Activated CD4-positive, CD25-positive, alpha-beta regulatory T cell treated with anti-CD3 and anti-CD28 coated beads, Interleukin-2, amount 50 U/mL, for 24 hours (primary cell): ENCODE results near the gene PNPLA7.
"Not testable (repeated sequence)": the region's sequence is repeated elsewhere in the genome, so short reads cannot be mapped to it uniquely, and the experiment has no call there.

Experiments used
- ATAC-seq, 2 donors: fragments of 150-1000 bp; cut with Tn5 transposase; one replicate each; pipeline ENCODE4 v1.10.0; 2021; ENCODE audit warnings: mild to moderate bottlenecking in 1 of 2, moderate library complexity in 1 of 2

Gene PNPLA7

GRCh38 chr9:137513136-137513535 is 37.1 kb downstream of the PNPLA7 start:
- not testable (repeated sequence) for ATAC-seq

DNA sequence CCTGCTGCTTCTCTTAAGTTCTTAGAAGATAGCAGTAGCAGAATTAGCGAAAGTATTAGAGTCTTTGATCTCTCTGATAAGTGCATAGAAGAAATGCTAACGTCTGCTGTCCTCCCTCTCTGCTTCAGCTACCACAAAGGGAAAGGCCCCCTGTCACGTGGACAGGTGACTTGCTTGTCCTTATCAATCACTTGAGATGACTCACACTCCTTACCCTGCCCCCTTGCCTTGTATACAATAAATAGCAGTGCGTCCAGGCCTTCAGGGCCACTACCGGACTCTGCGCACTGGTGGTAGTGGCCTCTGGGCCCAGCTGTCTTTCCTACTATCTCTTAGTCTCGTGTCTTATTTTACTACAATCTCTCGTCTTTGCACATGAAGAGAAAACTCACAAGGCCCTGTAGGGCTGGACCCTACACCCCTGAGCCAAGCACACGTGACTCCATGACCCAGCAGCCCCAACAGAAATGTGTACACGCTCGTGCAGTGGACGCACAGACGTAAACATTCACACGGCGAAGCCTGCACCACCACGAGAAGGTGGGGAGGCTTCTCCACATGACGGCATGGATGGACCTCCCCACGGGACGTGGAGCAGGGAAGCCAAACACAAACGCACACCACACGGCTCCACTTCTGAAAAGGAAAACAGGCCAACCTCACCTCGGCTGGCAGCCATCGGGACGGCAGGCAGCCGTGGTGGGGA is 38.3 kb downstream of the PNPLA7 start:
- ATAC-seq: no peak

- not testable (repeated sequence) for ATAC-seq
Measured at GRCh38 chr9:137511126-137511525, 39.1 kb downstream of the PNPLA7 start.

DNA sequence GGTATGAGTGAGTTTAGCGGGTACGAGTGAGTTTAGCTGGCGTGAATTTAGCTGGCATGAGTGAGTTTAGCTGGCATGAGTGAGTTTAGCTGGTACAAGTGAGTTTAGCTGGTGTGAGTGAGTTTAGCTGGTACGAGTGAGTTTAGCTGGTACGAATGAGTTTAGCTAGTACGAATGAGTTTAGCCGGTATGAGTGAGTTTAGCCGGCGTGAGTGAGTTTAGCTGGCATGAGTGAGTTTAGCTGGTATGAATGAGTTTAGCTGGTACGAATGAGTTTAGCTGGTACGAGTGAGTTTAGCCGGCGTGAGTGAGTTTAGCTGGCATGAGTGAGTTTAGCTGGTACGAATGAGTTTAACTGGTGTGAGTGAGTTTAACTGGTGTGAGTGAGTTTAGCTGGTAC is 41.0 kb downstream of the PNPLA7 start:
- ATAC-seq: no peak

DNA sequence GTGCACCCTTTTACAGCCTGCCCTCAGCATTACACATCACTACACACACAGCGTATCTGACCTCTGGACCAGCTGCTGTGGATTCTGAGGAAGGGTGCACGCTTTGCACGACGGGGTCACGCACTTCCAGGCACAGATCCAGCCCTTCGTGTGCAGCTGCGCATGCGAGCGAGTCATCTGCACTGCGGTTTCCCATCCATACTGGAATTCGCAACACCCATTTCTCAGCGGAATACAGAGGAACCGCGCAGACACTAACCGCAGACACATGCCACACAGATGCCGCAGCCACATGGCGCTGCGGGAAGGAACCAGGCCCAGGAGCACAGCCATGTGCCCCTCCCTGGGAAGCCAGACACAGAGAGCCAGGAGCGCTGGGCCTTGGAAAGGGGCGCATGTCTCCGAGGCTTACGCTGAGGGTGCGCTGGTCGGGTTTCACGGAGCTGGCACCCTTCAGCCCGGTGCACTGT is 43.5 kb downstream of the PNPLA7 start:
- ATAC-seq: no peak

- ATAC-seq: no peak
Measured at GRCh38 chr9:137506274-137506673, 43.9 kb downstream of the PNPLA7 start.

- no peak for ATAC-seq
Measured at GRCh38 chr9:137505421-137506140, 44.6 kb downstream of the PNPLA7 start.

DNA sequence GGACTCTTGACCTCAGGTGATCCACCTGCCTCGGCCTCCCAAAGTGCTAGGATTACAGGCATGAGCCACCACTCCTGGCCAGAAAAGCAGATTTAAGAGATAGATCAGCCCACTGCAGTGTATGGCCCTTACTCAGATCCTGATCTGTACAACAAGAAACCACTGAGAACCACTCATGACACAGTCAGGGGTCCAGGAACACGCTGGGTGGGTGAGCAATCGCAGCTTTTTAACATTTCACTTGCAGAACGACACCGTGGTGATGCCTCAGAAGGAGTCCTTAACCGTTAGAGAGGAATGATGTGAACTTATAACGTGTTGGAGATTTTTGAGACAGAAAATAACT is 45.8 kb downstream of the PNPLA7 start:
- ATAC-seq: no peak

DNA sequence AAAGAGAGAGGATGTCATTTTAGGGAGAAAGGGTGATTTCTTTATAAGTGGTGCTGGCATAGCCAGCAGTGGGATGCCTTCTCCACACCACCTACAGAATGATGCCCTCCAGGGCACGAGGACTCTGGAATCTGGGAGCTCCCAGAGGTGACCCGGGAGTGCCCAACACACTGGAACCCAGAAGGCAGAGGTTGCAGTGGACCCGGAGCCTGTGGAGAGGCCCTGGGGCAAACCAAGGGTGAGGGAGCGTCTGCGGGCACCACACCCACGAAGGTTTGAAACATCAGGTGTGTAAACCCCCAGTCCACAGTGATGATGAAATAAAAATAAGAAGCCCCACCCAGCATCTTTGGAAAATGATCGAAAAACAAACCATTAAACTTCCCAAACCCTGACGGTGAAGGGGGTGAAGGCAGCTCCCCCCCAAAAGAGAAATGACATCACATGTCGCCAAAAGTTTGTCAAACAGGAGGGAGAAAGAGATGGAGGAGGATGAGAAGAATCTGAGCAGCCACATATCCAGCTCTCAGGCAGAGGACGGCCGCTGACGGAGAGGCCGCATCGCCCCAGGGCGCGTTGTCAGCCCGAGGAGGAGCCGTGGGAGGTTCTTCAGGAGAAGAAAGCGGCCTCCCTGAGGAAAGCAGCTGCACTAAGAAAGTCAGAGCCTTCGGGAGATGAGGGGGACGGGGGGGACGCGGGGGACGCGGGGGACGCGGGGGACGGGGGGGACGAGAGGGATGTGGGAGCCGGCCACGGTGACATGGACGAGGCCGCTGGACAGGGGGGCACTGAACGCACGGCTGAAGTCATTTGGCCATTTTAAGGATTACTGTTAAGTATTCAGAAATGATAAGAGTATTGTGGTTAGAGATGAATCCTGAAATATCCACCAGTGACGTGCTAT is 47.9 kb downstream of the PNPLA7 start:
- no peak for ATAC-seq

GRCh38 chr9:137501457-137501856 is 48.7 kb downstream of the PNPLA7 start:
- ATAC-seq: no peak

DNA sequence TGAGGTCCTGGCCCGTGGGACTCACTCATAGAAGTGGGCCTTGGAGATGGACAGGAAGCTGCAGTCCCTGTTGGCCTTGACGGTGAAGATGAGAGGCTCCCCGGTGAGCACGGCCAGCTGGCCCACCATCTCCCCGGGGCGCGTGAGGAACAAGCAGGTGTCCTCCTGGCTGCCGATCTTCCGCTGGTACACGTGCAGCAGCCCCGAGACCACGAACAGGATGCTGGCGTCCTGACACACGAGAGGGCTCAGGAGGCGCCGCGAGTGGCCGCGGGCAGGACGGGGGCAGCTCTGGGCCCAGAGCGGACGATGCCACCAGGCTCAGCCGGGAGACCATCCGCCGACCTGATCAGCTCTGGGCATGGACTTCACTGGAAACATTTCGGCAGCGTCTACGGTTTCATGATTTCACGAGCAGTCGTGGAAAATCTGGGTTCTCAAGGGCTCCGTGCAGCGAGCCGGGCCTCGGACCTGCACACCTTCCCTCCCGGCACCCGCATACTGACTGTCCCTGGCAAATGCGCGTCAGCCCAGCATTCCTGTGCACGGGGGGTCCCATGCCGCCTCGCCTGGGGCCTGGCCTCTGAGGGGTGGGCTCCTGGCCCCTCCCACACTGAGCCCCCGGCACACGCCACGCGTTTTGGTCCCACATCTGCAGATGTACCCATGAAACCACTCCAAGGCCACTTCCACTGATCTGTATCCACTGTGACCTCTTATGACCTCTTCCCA is 49.4 kb downstream of the PNPLA7 start:
- ATAC-seq: no peak

DNA sequence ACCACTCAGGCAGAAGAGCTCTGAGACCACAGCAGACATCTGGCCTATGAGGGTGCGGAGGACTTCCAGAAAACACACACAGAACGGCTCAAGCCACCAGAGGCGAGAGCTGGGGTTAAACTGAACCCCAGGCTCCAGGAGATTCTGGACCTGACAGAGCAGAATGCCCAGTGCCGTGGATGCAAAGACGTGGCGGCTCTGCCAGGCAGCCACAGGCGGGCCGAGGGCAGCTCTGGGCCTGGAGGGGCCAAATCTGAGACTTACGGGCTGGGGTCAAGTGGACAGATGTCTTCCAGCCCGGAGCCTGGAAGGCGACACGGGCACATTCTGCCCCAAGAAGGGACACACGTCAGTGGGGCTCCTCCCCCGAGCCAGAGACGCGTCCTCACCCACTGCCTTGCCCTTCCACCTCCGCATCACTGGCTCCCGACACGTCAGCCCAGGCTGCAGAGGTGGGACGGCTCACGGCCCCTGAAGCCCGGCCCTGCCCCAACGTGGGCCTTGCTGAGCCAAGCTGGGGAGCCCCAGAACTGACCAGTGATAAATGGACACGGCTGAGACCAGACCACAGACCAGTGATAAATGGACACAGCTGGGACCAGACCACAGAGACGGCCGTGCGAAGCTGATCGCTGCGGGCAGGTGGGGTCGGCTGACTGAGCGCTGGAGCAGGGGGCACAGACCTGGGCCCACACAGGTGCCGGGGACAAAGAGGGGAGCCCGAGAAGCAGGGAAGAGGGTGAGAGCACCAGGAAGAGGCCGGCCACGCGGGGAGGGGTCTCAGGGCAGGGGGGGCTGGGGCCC is 50.1 kb downstream of the PNPLA7 start:
- ATAC-seq: no peak

DNA sequence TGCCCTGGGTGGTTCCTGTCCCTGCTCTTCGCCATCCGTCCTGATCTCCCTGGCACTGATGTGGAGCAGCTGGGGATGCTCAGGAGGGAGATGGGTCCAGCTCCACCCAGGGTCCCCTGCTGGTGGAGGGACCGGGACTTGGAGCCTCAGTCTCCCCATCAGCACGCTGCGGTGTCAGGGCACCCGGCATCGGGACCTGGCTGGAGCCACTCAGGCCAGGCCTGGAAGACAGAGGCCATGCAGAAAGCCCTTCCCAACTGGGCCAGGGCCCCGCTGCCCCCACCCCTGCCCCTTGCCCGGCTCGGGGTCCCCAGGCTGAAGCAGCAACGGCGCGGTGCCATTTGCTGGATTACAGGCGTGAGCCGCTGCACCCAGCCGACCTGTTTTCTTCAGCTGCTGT is 50.8 kb downstream of the PNPLA7 start:
- no peak for ATAC-seq

DNA sequence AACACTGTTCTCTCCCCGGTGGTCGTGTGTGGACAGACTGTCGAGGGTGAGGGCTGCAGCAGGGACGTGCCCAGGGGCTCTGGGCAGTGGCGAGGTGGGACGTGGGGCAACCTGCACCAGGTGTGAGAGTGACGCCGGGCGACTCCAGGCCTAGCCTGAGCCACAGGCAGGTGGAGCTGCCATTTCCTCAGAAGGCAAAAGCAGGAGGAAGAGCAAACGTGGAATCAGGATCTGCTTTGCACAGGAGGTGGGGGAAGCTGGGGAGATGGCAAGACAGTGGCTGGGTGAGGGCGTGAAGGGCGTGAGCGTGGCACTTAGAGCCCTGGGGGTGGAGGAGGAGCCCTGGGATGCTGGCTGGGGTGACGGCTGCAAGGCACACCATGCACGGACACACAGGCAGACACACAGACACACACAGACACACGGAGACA is 51.5 kb downstream of the PNPLA7 start:
- no peak for ATAC-seq

DNA sequence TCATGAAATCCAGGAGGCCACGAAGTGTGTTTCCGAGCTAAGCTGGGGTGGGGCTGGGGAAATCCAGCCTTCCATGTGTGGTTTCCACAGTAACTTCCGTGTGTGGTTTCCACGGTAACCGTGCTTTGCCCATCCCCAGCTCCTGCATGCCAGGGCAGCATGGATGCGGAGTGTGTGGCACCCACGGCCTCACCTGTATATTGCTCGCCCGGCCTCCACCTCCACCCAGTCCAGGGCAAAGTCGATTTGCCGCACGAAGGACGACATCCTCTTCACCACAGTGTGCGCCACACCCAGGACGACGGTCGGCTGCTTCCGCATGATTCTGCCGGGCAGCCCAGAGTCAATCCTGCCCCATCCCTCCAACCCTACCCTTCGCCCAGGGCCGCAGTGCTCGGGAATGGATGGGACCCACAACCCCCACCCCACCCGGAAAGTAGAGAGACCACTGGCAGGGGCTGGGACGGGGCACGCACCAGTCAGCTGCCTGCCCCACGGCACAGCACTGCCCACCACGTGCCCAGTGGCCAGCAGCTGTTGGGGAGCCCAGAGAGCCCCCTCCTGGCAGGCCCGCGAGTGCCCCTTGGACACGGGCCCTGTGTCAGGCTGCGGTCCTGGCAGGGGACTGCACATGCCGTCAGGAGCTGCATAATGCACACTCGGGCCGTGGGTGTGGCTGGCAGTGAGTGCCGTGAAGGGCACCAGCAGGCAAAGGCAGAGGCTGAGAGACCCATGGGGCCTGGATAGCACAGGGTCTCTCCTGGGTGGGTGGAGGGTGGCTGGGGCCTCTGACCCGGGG is 52.1 kb downstream of the PNPLA7 start:
- no peak for ATAC-seq

- ATAC-seq: no peak
Measured at GRCh38 chr9:137496601-137497375, 53.4 kb downstream of the PNPLA7 start.

DNA sequence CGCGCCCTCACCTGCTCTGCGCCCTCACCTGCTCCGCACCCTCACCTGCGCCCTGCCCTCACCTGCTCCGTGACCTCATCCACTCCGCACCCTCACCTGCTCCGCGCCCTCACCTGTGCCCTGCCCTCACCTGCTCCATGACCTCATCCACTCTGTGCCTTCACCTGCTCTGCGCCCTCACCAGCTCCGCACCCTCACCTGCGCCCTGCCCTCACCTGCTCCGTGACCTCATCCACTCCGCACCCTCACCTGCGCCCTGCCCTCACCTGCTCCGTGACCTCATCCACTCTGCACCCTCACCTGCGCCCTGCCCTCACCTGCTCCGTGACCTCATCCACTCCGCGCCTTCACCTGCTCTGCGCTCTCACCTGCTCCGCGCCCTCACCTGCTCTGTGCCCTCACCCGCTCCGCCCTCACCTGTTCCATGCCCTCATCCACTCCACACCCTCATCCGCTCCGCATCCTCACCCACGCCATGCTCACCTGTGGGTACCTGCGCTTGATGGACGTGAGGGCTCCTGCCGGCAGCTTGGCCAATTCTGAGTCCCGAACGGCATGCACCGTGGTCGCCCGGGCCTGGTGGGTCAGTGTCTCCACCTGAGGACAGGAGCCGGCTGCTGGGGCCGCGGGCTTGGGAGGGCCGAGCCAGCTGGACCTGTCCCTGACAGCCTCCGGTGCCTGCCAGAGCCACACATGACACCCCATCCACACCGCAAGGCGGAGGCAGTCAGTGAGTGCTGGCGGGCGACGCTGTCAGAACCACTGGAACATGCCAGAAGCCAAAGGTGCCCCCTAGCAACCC is 55.5 kb downstream of the PNPLA7 start:
- ATAC-seq: no peak

DNA sequence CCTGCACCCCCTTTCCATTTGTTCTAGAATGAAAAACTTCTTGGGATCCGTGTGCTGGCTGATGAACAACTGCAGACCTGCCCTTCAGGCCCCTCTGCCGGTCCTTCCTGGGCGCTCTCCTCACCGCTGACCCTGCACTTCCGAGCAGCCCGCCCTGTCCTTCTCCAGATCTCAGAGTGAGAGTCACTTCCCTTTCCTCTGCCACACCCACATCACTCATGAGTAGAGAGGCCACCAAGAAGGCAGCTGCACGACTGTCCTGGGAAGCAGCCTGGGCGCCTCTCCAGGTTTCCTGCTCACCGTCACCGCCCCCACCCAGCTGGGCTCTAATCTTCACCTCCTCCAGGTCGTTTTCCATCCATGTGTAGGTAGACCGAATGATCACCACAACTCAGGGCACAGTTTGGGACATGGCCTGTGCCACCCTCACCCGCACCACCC is 56.1 kb downstream of the PNPLA7 start:
- no peak for ATAC-seq
